Heart left ventricle (tissue), 16 donors: ENCODE results near the gene PAX4. TPM values are rescaled to one million over a fixed set of nuclear protein-coding genes. Genes with fewer than 3 reads are reported as not detected.

Experiments
- ATAC-seq, 4 donors: fragments of 200-7000 bp; cut with Tn5 transposase; one replicate each; pipeline ENCODE4 v1.9.1; 2020 to 2022; ENCODE audit warnings: moderate library complexity in 4 of 4, mild to moderate bottlenecking in 3 of 4, moderate number of reproducible peaks in 1 of 4
- DNase-seq, 5 donors: peaks; one replicate each; pipeline ENCODE4 v3.0.0-alpha.2; 2020
- H3K27ac ChIP-seq, 12 donors: fragments of 200-600 bp; sonication (generic) in 4 of 12; one replicate each; pipeline versions ENCODE4 v1.5.0 to v1.8.0; 2016 to 2022; ENCODE audit warnings: mild to moderate bottlenecking in 2 of 12
- H3K27me3 ChIP-seq, 9 donors: fragments of 200-600 bp; sonication (generic) in 2 of 9; one replicate each; pipeline versions ENCODE4 v1.5.1 to v1.8.0; 2016 to 2022; ENCODE audit warnings: mild to moderate bottlenecking in 3 of 9
- H3K36me3 ChIP-seq, 9 donors: fragments of 200-600 bp; sonication (generic) in 2 of 9; one replicate each; pipeline versions ENCODE4 v1.5.0 to v1.8.0; 2018 to 2022; ENCODE audit warnings: mild to moderate bottlenecking in 2 of 9
- H3K4me1 ChIP-seq, 12 donors: fragments of 200-600 bp; sonication (generic) in 4 of 12; one replicate each; pipeline versions ENCODE4 v1.5.0 to v1.8.0; 2016 to 2022; ENCODE audit warnings: mild to moderate bottlenecking in 3 of 12
- H3K4me3 ChIP-seq, 12 donors: fragments of 200-600 bp; sonication (generic) in 4 of 12; one replicate each; pipeline versions ENCODE4 v1.5.0 to v1.8.0; 2017 to 2022; ENCODE audit warnings: mild to moderate bottlenecking in 9 of 12, moderate library complexity in 4 of 12
- H3K9me3 ChIP-seq, 12 donors: fragments of 200-600 bp; sonication (generic) in 4 of 12; one replicate each; pipeline versions ENCODE4 v1.5.0 to v1.8.0; 2016 to 2022; ENCODE audit warnings: mild to moderate bottlenecking in 1 of 12
- CTCF ChIP-seq, 12 donors: fragments of 200-600 bp; sonication (generic) in 4 of 12; IDR thresholded peaks; one replicate each; pipeline versions ENCODE4 v1.5.0 to v1.8.0; 2018 to 2022; ENCODE audit warnings: antibody characterized with exemption in 12 of 12, mild to moderate bottlenecking in 5 of 12
- POLR2A ChIP-seq, 2 donors: fragments of 450-650 bp; IDR thresholded peaks; one replicate each; pipeline ENCODE4 v1.6.1; 2017; ENCODE audit warnings: antibody characterized with exemption in 2 of 2, mild to moderate bottlenecking in 2 of 2, moderate library complexity in 2 of 2
- WGBS, 4 donors: extraction: QIAGEN DNeasy Blood & Tissue Kit in 2 of 4; methylation state at CpG; one replicate each; pipeline versions ENCODE4 v1.1.5 to v1.1.7; 2013 to 2018; 5-methylcytosine and 5-hydroxymethylcytosine counted together
- intact Hi-C, 10 donors: fragments of 100-400 bp; cut with DNase I; formaldehyde crosslinking; loops; one replicate each; pipeline versions ENCODE4 v1.11.1 to v1.14.2; 2022
- polyA plus RNA-seq, 2 donors: library from polyadenylated mRNA; stranded (reverse); fragments of 200-250 nt; gene quantifications; one replicate each; pipeline ENCODE4 v1.2.3, GENCODE V29; 2013
- total RNA-seq, 9 donors: library from RNA; depleted of rRNA in 2 of 9; stranded (reverse); fragments of >200 nt in 2 of 9; fragmentation: NEBNext Ultra II Directional in 3 of 9; extraction: Animal tissue kit (Norgen Biotek cat#: 25700) in 3 of 9; gene quantifications; one replicate each; pipeline versions ENCODE4 v1.1.0 to v1.2.4, GENCODE V29; 2016 to 2023
- donor health status: ischemic (EF 13 %, LVEDD 7.1; RV severe dilation, severe dysfunction).
- donor health status: healthy with polysubstance abuse.
- donor health status: DM: no; HTN: yes; CAD: no.
- donor health status: DM: no; HTN: no; CAD: no.
- donor health status: ischemic (EF 25% LVEDD 6.9; RV normal size, moderate dysfunction).
- donor health status: ischemic (EF 25% LVEDD 5.7; RV mildly dilated, moderate dysfunction).
- donor health status: healthy.
- donor health status: DM: yes; HTN: yes; CAD: no.
- donor health status: ischemic (EF 35%, LVEDD 5.7; RV mildly dilated, moderate dysfunction).
- donor health status: nonischemic (EF 11% LVEDD 7.7; RV severe dilation, severe dysfunction).
- donor health status: DM: yes; HTN: yes; CAD: no.
- donor health status: PGD.
- donor health status: ischemic (EF 29% LVEDD 5.4; RV normal size, mild dysfunction).
- donor health status: nonischemic (EF 23%, LVEDD 6.1; RV moderate dilation, normal function).

Gene PAX4
- total and polyA plus RNA-seq, 11 donors = not detected

DNA sequence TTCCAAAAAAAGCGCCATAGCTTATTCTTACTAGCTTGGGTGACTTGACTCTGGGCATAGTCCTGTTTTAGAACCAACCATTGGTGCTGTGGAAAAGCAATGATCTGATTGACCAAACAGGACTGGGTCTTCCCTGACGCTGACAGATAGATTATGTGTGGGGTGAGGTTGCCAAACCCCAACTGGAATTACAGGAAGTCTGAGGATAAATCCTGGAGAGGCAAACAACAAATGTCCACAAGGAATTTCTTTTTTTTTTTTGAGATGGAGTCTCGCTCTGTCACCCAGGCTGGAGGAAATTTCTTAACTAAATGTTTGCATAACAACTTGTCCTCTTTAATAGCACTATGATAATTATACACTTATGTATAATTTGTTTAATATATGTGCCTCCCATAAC, 51.7 kb downstream of the PAX4 start:
- ATAC-seq = no peak
- 69 to 79% (median 75%) methylated on average over 3 of the region's 3 CpGs for WGBS, 4 donors
- DNase-seq = no peak
- no peaks in the 10 kb centered on the region for H3K27me3 ChIP-seq
- no peaks in the 10 kb centered on the region for H3K36me3 ChIP-seq
- intact Hi-C loops = no loop called here
- no peak overlapping the region for H3K27ac ChIP-seq
- TF ChIP-seq POLR2A (IDR thresholded peaks at IDR 0.05) (no peak), CTCF (IDR thresholded peaks at IDR 0.05) (no peak)
- no peak overlapping the region for H3K4me3 ChIP-seq
- H3K4me1 ChIP-seq = no peaks in the 10 kb centered on the region
- peaks cover 0 to 6% (median 0%) of the 10 kb centered on the region in 12 donors for H3K9me3 ChIP-seq

Other genes with a start within 250 kb of the PAX4 start
- 10 to 100 TPM; 20.3 to 34.7 (median 22.9) TPM for gene ZNF800, start 225.4 kb downstream of the PAX4 start, total RNA-seq
- gene ZNF800, start 225.4 kb downstream of the PAX4 start, polyA plus RNA-seq = 1 to 10 TPM; 4.2 to 7.4 TPM
- 10 to 100 TPM in 2 of 9 donors, 1 to 10 TPM in 7; 5.8 to 12.8 (median 8.0) TPM for gene GCC1, start 32.5 kb downstream of the PAX4 start, total RNA-seq
- 10 to 100 TPM in 1 of 2 donors, 1 to 10 TPM in 1; 2.2 to 12.1 TPM for gene GCC1, start 32.5 kb downstream of the PAX4 start, polyA plus RNA-seq
- gene ARF5, start 29.7 kb downstream of the PAX4 start, total RNA-seq = 100 to 1,000 TPM in 3 of 9 donors, 10 to 100 TPM in 6; 85.3 to 196 (median 96.3) TPM
- gene ARF5, start 29.7 kb downstream of the PAX4 start, polyA plus RNA-seq = 100 to 1,000 TPM; 136 to 173 TPM
- 1 to 10 TPM in 2 of 9 donors, under 1 TPM in 1, not detected in 6; 0.64 to 5.6 (median 1.8) TPM for gene FSCN3, start 24.4 kb downstream of the PAX4 start, total RNA-seq
- gene FSCN3, start 24.4 kb downstream of the PAX4 start, polyA plus RNA-seq = under 1 TPM; 0.11 to 0.46 TPM
- 100 to 1,000 TPM in 1 of 9 donors, 10 to 100 TPM in 8; 63.2 to 115 (median 76.3) TPM for gene SND1, start 34.1 kb upstream of the PAX4 start, total RNA-seq
- 100 to 1,000 TPM in 1 of 2 donors, 10 to 100 TPM in 1; 45.6 to 104 TPM for gene SND1, start 34.1 kb upstream of the PAX4 start, polyA plus RNA-seq